ENCODE results near the gene ACIN1. TPM values are rescaled to one million over a fixed set of nuclear protein-coding genes. Genes with fewer than 3 reads are reported as not detected.

ACIN1 gene
- total and polyA plus RNA-seq, 9 of the 15 experiments (the other 6 are each of a cell fraction or from before 2014, with no cell fraction given): 5.0 to 196 (median 129) TPM

DNA sequence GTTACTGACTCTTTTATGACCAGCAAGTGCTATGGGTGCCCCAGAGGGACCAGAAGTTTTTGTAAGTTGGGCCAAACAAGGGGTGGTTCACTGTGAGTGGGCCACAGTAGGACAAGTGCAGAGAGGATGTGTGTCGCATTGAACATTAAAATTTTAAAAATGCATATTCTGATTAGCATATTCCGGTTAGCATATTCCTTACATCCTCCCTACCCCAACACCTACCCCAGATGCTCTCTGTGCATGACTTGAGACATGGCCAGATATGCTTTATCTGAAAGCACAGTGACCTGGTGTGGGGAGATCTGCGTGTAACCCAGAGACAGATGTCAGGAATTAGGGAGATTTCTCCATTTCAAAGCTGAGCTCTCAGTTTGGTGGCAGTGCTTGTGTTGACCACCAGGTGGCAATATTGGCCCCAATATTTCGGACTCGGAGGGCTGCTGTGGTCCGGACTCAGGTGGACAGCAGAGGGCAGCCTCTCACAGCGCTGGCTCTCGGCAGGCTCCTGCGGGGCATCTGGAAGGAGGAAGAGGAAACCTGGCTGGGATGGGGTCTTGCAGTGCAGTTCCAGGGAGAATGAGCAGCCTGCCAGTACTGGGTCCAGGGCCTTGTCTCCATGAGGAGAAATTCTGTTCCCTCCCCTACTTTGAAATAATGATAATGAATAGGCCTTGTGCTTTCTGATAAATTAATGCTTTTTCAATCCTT lies 25.8 kb upstream of the ACIN1 start (continued):
- TF ChIP-seq NFYB (IDR thresholded peaks at IDR 0.05; ENCODE audit: extremely low read depth, insufficient read length) (no peak), CHD2 (IDR thresholded peaks at IDR 0.05; ENCODE audit: low read depth, low read length) (no peak), CHCHD3 (CRISPR knock-in tag; IDR thresholded peaks at IDR 0.05) (no peak), HDAC6 (IDR thresholded peaks at IDR 0.05; ENCODE audit: low read depth, low read length) (no peak), ETV1 (tag; conservative IDR thresholded peaks at IDR 0.05; ENCODE audit: low read depth) (peak; percentile 33), C11orf30 (IDR thresholded peaks at IDR 0.05; ENCODE audit: low read depth) (no peak), HIVEP1 (CRISPR knock-in tag; IDR thresholded peaks at IDR 0.05) (no peak), ATF1 (CRISPR knock-in tag; IDR thresholded peaks at IDR 0.05) (no peak), ATF1 (tag; IDR thresholded peaks at IDR 0.05) (peak; percentile 50)
- TF ChIP-seq, protein P1, sequence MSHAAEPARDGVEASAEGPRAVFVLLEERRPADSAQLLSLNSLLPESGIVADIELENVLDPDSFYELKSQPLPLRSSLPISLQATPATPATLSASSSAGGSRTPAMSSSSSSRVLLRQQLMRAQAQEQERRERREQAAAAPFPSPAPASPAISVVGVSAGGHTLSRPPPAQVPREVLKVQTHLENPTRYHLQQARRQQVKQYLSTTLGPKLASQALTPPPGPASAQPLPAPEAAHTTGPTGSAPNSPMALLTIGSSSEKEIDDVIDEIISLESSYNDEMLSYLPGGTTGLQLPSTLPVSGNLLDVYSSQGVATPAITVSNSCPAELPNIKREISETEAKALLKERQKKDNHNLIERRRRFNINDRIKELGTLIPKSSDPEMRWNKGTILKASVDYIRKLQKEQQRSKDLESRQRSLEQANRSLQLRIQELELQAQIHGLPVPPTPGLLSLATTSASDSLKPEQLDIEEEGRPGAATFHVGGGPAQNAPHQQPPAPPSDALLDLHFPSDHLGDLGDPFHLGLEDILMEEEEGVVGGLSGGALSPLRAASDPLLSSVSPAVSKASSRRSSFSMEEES (CRISPR knock-in tag; IDR thresholded peaks at IDR 0.05): no peak
- TF ChIP-seq, protein P2, sequence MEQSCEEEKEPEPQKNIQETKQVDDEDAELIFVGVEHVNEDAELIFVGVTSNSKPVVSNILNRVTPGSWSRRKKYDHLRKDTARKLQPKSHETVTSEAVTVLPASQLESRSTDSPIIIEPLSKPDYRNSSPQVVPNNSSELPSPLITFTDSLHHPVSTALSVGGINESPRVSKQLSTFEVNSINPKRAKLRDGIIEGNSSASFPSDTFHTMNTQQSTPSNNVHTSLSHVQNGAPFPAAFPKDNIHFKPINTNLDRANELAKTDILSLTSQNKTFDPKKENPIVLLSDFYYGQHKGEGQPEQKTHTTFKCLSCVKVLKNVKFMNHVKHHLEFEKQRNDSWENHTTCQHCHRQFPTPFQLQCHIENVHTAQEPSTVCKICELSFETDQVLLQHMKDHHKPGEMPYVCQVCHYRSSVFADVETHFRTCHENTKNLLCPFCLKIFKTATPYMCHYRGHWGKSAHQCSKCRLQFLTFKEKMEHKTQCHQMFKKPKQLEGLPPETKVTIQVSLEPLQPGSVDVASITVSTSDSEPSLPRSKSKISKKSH (CRISPR knock-in tag; IDR thresholded peaks at IDR 0.05): no peak
- TF ChIP-seq, protein P3, sequence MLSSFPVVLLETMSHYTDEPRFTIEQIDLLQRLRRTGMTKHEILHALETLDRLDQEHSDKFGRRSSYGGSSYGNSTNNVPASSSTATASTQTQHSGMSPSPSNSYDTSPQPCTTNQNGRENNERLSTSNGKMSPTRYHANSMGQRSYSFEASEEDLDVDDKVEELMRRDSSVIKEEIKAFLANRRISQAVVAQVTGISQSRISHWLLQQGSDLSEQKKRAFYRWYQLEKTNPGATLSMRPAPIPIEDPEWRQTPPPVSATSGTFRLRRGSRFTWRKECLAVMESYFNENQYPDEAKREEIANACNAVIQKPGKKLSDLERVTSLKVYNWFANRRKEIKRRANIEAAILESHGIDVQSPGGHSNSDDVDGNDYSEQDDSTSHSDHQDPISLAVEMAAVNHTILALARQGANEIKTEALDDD (IDR thresholded peaks at IDR 0.05): no peak

All from K562 (cell line).